ENCODE results near the gene GDPGP1.

GRCh38 chr15:90227336-90227735, 6.7 kb upstream of the GDPGP1 start:
- TF ChIP-seq CTCF (IDR thresholded peaks at IDR 0.05) (no peak), POLR2AphosphoS5 (IDR thresholded peaks at IDR 0.05) (no peak)

All from breast epithelium (tissue), 3 donors.